HepG2 (cell line): ENCODE measurements around the gene ZNHIT6. TPM values are rescaled to one million over a fixed set of nuclear protein-coding genes. Genes with fewer than 3 reads are reported as not detected.
A peak's percentile ranks its signal among the peaks of the same experiment; 100 is the strongest.
"Not testable (repeated sequence)": the region's sequence is repeated elsewhere in the genome, so short reads cannot be mapped to it uniquely, and the experiment has no call there.

Experiments
- ARNT2 ChIP-seq: sonication (generic); formaldehyde crosslinking; IDR thresholded peaks from 2 replicates; pipeline ENCODE4 v1.8.0; 2022; ENCODE audit warnings: mild to moderate bottlenecking, low read depth, missing genetic modification reagents, moderate library complexity
- GABPB1 ChIP-seq: IDR thresholded peaks from 2 replicates; pipeline ENCODE4 v1.6.1; 2016; ENCODE audit warnings: mild to moderate bottlenecking, missing genetic modification reagents, moderate library complexity, missing compliant biosample characterization
- GATAD1 ChIP-seq: IDR thresholded peaks from 2 replicates; pipeline ENCODE4 v1.6.1; 2016; ENCODE audit warnings: missing genetic modification reagents, missing compliant biosample characterization
- GMEB1 ChIP-seq: sonication (generic); formaldehyde crosslinking; IDR thresholded peaks from 2 replicates; pipeline ENCODE4 v1.5.1; 2020; ENCODE audit warnings: missing genetic modification reagents, mild to moderate bottlenecking, borderline replicate concordance
- HOXA3 ChIP-seq: sonication (generic); formaldehyde crosslinking; IDR thresholded peaks from 2 replicates; pipeline ENCODE4 v1.5.0; 2020; ENCODE audit warnings: missing genetic modification reagents
- KLF16 ChIP-seq, 2 experiments: sonication (generic) in 1 of 2; formaldehyde crosslinking in 1 of 2; IDR thresholded peaks; 2 replicates each; pipeline versions ENCODE4 v1.6.1 to v1.8.0; 2016 to 2023; ENCODE audit warnings: missing genetic modification reagents in 2 of 2, missing compliant biosample characterization in 1 of 2
- MAX ChIP-seq: IDR thresholded peaks from 2 replicates; pipeline ENCODE4 v1.6.1; 2012; ENCODE audit warnings: inconsistent platforms
- MXD4 ChIP-seq: IDR thresholded peaks from 2 replicates; pipeline ENCODE4 v1.6.1; 2016; ENCODE audit warnings: mild to moderate bottlenecking, missing biosample characterization, missing genetic modification reagents
- MYC ChIP-seq: sonication (generic); formaldehyde crosslinking; IDR thresholded peaks from 2 replicates; pipeline ENCODE4 v1.9.0; 2021; ENCODE audit warnings: missing genetic modification reagents, borderline replicate concordance
- NCOA2 ChIP-seq: sonication (generic); formaldehyde crosslinking; IDR thresholded peaks from 2 replicates; pipeline ENCODE4 v1.8.0; 2022; ENCODE audit warnings: inconsistent platforms
- NFKB2 ChIP-seq: sonication (generic); formaldehyde crosslinking; IDR thresholded peaks from 2 replicates; pipeline ENCODE4 v1.4.0; 2020; ENCODE audit warnings: missing genetic modification reagents, borderline replicate concordance
- PAXIP1 ChIP-seq: sonication (generic); formaldehyde crosslinking; conservative IDR thresholded peaks from 2 replicates; pipeline ENCODE4 v1.4.0; 2020; ENCODE audit warnings: mild to moderate bottlenecking, missing genetic modification reagents, moderate library complexity
- SOX13 ChIP-seq, 3 experiments: fragments of 450-650 bp in 1 of 3; sonication (generic) in 1 of 3; formaldehyde crosslinking in 1 of 3; IDR thresholded peaks in 2 of 3; conservative IDR thresholded peaks in 1 of 3; 2 replicates each; pipeline versions ENCODE4 v1.5.0 to v1.6.1; 2016 to 2020; ENCODE audit warnings: antibody characterized with exemption in 1 of 3, mild to moderate bottlenecking in 1 of 3, missing compliant biosample characterization in 1 of 3, missing genetic modification reagents in 1 of 3, moderate library complexity in 1 of 3
- YEATS4 ChIP-seq: sonication (generic); formaldehyde crosslinking; IDR thresholded peaks from 2 replicates; pipeline ENCODE4 v1.4.0; 2020; ENCODE audit warnings: missing genetic modification reagents, borderline replicate concordance
- ZBTB20 ChIP-seq: sonication (generic); formaldehyde crosslinking; IDR thresholded peaks from 2 replicates; pipeline ENCODE4 v1.8.1; 2023; ENCODE audit warnings: missing genetic modification reagents, low read depth, mild to moderate bottlenecking, borderline replicate concordance
- ZBTB38 ChIP-seq: sonication (generic); formaldehyde crosslinking; IDR thresholded peaks from 2 replicates; pipeline ENCODE4 v1.5.1; 2020; ENCODE audit warnings: mild to moderate bottlenecking, missing genetic modification reagents
- ZFP91 ChIP-seq: sonication (generic); formaldehyde crosslinking; IDR thresholded peaks from 2 replicates; pipeline ENCODE4 v1.9.0; 2022; ENCODE audit warnings: missing genetic modification reagents, mild to moderate bottlenecking, borderline replicate concordance
- ZNF292 ChIP-seq: sonication (generic); formaldehyde crosslinking; IDR thresholded peaks from 2 replicates; pipeline ENCODE4 v1.8.1; 2022; ENCODE audit warnings: mild to moderate bottlenecking, low read depth, missing genetic modification reagents, borderline replicate concordance
- ZNF430 ChIP-seq: sonication (generic); formaldehyde crosslinking; IDR thresholded peaks from 2 replicates; pipeline ENCODE4 v1.9.0; 2021; ENCODE audit warnings: mild to moderate bottlenecking, missing genetic modification reagents
- polyA plus RNA-seq, 8 experiments: library from polyadenylated mRNA; depleted of rRNA in 3 of 8; stranded (reverse) in 7 of 8; unstranded in 1 of 8; fragments of >200 nt; fragmentation: Illumina TruSeq in 4 of 8; extraction: Trizol in 4 of 8; gene quantifications; 2 replicates each; pipeline versions ENCODE4 v1.2.1 to v1.2.3, GENCODE V29; 2011 to 2016; ENCODE audit warnings: low read depth in 4 of 8, missing spikeins in 1 of 8, mixed read lengths in 1 of 8; ENCODE audit not compliant: insufficient read depth in 1 of 8
- total RNA-seq, 5 experiments: library from RNA; depleted of rRNA; stranded (reverse); fragments of >200 nt; fragmentation: Illumina TruSeq; extraction: Trizol; gene quantifications; 2 replicates each; pipeline ENCODE4 v1.2.3, GENCODE V29; 2016; ENCODE audit warnings: low read depth in 1 of 5

ZNHIT6 gene
- total and polyA plus RNA-seq, 2 of the 13 experiments (the other 11 are each of a cell fraction or from before 2014, with no cell fraction given): 6.0 to 15.2 TPM

- TF ChIP-seq MXD4 (peak; percentile 19; the same call in 1 of the 2 replicates), KLF16 (CRISPR knock-in tag; IDR thresholded peaks at IDR 0.05) (0 out of 4 replicates have a peak, but pooled peaks of 1 of the 2 experiments have one; percentile 13), ZNF292 (CRISPR knock-in tag) (peak; percentile 89), NFKB2 (CRISPR knock-in tag) (peak; percentile 30; the same call in 1 of the 2 replicates), SOX13 (CRISPR knock-in tag; conservative IDR thresholded peaks at IDR 0.05 in 1 of 2, IDR thresholded peaks at IDR 0.05 in 1 of 2) (peak in 1 of 2 experiments; percentile 24; a peak in 1 of 4 replicates), MAX (peak; percentile 52), NCOA2 (CRISPR knock-in tag) (0 out of 2 replicates have a peak, but pooled peaks have one; percentile 16), HOXA3 (CRISPR knock-in tag) (peak; percentile 66; the same call in 1 of the 2 replicates), MYC (CRISPR knock-in tag) (peak; percentile 54; the same call in 1 of the 2 replicates), ZFP91 (CRISPR knock-in tag) (peak; percentile 22; the same call in 1 of the 2 replicates), ARNT2 (peak; percentile 19; the same call in 1 of the 2 replicates), ZBTB38 (peak; percentile 43; the same call in 1 of the 2 replicates), PAXIP1 (peak; percentile 28; the same call in 1 of the 2 replicates), YEATS4 (CRISPR knock-in tag) (peak; percentile 50; the same call in 1 of the 2 replicates), GATAD1 (peak; percentile 28; the same call in 1 of the 2 replicates), ZNF430 (0 out of 2 replicates have a peak, but pooled peaks have one; percentile 43), GMEB1 (CRISPR knock-in tag) (peak; percentile 48; the same call in 1 of the 2 replicates), ZBTB20 (CRISPR knock-in tag) (peak; percentile 25; the same call in 1 of the 2 replicates), GABPB1 (CRISPR knock-in tag) (peak; percentile 52; the same call in 1 of the 2 replicates)
- TF ChIP-seq SOX13 (IDR thresholded peaks at IDR 0.05): not testable (repeated sequence)
Measured at GRCh38 chr1:85641598-85642556, 66.4 kb downstream of the ZNHIT6 start (continued).
